ENCODE measurements around the gene YY1.

The YY1 gene

GRCh38 chr14:100238419-100239210, at the start of gene YY1:
Gene YY1, plus strand, starts transcription at chr14:100239144. Its CDS starts 101 bp downstream, at chr14:100239245.
- DNase-seq (ENCODE audit: low spot score), result peak; percentile 100
- no peak for TF ChIP-seq CTCF (IDR thresholded peaks at IDR 0.05; ENCODE audit: extremely low read depth, missing control alignments)

GRCh38 chr14:100190126-100190525, 48.8 kb upstream of the YY1 start:
- no peak for DNase-seq (ENCODE audit: low spot score)
- no peak for TF ChIP-seq CTCF (IDR thresholded peaks at IDR 0.05; ENCODE audit: extremely low read depth, missing control alignments)

- no peak for DNase-seq (ENCODE audit: low spot score)
- TF ChIP-seq CTCF (IDR thresholded peaks at IDR 0.05; ENCODE audit: extremely low read depth, missing control alignments), result no peak
These were observed 47.2 kb upstream of the YY1 start for GRCh38 chr14:100191584-100192249.

- no peak for DNase-seq (ENCODE audit: low spot score)
These were observed 46.7 kb upstream of the YY1 start for GRCh38 chr14:100192250-100192671.

GRCh38 chr14:100192672-100193416, 46.1 kb upstream of the YY1 start:
- peak; percentile 99 for DNase-seq (ENCODE audit: low spot score)
- peak; percentile 89 for TF ChIP-seq CTCF (IDR thresholded peaks at IDR 0.05; ENCODE audit: extremely low read depth, missing control alignments)

More at GRCh38 chr14:100192250-100192671, 46.7 kb upstream of the YY1 start:
- TF ChIP-seq CTCF (IDR thresholded peaks at IDR 0.05; ENCODE audit: extremely low read depth, missing control alignments), result no peak

GRCh38 chr14:100193417-100194357, 45.3 kb upstream of the YY1 start:
- DNase-seq (ENCODE audit: low spot score), result peak; percentile 7
- TF ChIP-seq CTCF (IDR thresholded peaks at IDR 0.05; ENCODE audit: extremely low read depth, missing control alignments), result no peak
